ENCODE results near the gene TTC9B. TPM values are rescaled to one million over a fixed set of nuclear protein-coding genes. Genes with fewer than 3 reads are reported as not detected.

TTC9B gene
- total and polyA plus RNA-seq, 2 of the 13 experiments (the other 11 are each of a cell fraction or from before 2014, with no cell fraction given): not detected

DNA sequence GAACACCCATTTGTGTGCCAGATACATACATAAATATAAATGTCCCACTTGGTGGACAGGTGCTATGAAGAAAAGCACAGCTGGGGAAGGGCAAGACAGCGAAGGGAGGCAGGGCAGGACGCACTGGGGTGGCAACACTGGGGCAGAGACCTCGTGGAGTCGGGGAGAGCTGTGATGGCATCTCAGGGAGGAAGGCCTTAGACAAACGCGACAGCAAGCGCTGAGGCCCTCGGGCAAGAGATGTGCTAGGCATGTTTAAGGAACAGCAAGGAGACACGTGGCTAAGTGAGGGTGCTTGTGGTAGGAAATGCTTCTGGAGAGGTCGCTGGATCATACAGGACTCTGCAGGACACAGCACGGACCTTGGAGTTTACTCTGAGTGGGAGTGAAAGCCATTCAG is 31.6 kb upstream of the TTC9B start:
- no peak for FAIRE-seq
- Histone ChIP-seq H3K4me1 (ENCODE audit: insufficient read depth, low read length) (peaks cover 54% of the 10 kb centered on the region), H3K27me3 (ENCODE audit: control insufficient read depth in 1 of 2, insufficient read depth in 2 of 2, low read length in 2 of 2) (no peaks in the 10 kb centered on the region), H2AFZ (ENCODE audit: low read length) (no peak overlapping the region), H3K27ac (ENCODE audit: extremely low read length, insufficient read depth, low read length) (no peak overlapping the region), H3K9ac (ENCODE audit: insufficient read depth, low read depth, low read length) (no peak overlapping the region), H3K4me2 (ENCODE audit: low read depth, low read length) (no peak overlapping the region), H3K79me2 (ENCODE audit: insufficient read depth, low read length) (peaks cover 28% of the 10 kb centered on the region), H4K20me1 (ENCODE audit: insufficient read depth, low read length) (peaks cover 8% of the 10 kb centered on the region; the same call in 1 of the 2 replicates), H3K4me3 (replicated peaks in 1 of 3; ENCODE audit: insufficient read depth in 1 of 3, low read depth in 2 of 3, low read length in 3 of 3) (no peak overlapping the region), H3K36me3 (replicated peaks in 1 of 2; ENCODE audit: control insufficient read depth in 1 of 2, insufficient read depth in 2 of 2, low read length in 2 of 2) (peaks cover 5 to 46% of the 10 kb centered on the region in 2 experiments; a peak in 4 of 5 replicates), H3K9me3 (ENCODE audit: low read length) (no peaks in the 10 kb centered on the region)
- in situ Hi-C loops (cut with HindIII; ENCODE audit: extremely low pct_ligation_motif_present, low pct_unique_long_range_greater_than_20kb) (loop anchor here (5.0 kb wide), 1 partner anchor 33 kb away; no protein-coding TSS in a partner anchor), intact Hi-C loops (cut with micrococcal nuclease; ENCODE audit: unreplicated experiment) (no loop called here)
- 88% methylated on average over 11 of the region's 11 CpGs for WGBS (ENCODE audit: low lambda C conversion rate)
- ChIA-PET POLR2A (no interaction called here), CTCF (ENCODE audit: low intra/inter-chr PET ratio, low total read pairs) (no interaction called here)
- no peak for ATAC-seq
- DNase-seq (ENCODE audit: low spot score): no peak
- no TSS peak for BruUV-seq (replicated peaks)
- TF ChIP-seq STAT6 (CRISPR knock-in tag; IDR thresholded peaks at IDR 0.05; ENCODE audit: borderline replicate concordance) (no peak), MAFF (IDR thresholded peaks at IDR 0.05; ENCODE audit: low read depth, low read length) (no peak), ZNF772 (CRISPR knock-in tag; IDR thresholded peaks at IDR 0.05) (no peak), ZNF629 (CRISPR knock-in tag; conservative IDR thresholded peaks at IDR 0.05) (no peak), ATM (IDR thresholded peaks at IDR 0.05; ENCODE audit: borderline replicate concordance) (no peak), ZNF256 (CRISPR knock-in tag; conservative IDR thresholded peaks at IDR 0.05) (no peak), ZBTB21 (CRISPR knock-in tag; IDR thresholded peaks at IDR 0.05) (no peak), GLMP (CRISPR knock-in tag; IDR thresholded peaks at IDR 0.05; ENCODE audit: borderline replicate concordance) (no peak), SYNCRIP (IDR thresholded peaks at IDR 0.05; ENCODE audit: insufficient read depth, low read depth, low read length) (no peak), HNRNPLL (IDR thresholded peaks at IDR 0.05; ENCODE audit: low read depth, low read length, poor library complexity, severe bottlenecking) (no peak), ARHGAP35 (CRISPR knock-in tag; IDR thresholded peaks at IDR 0.05; ENCODE audit: borderline replicate concordance) (no peak), ZNF235 (CRISPR knock-in tag; IDR thresholded peaks at IDR 0.05; ENCODE audit: borderline replicate concordance) (no peak), SNAPC5 (CRISPR knock-in tag; IDR thresholded peaks at IDR 0.05; ENCODE audit: borderline replicate concordance) (no peak), ETV5 (CRISPR knock-in tag; IDR thresholded peaks at IDR 0.05; ENCODE audit: borderline replicate concordance) (no peak), ZBTB8A (CRISPR knock-in tag; IDR thresholded peaks at IDR 0.05; ENCODE audit: borderline replicate concordance, low read depth) (no peak), ZNF343 (CRISPR knock-in tag; IDR thresholded peaks at IDR 0.05) (no peak), RARA (CRISPR knock-in tag; IDR thresholded peaks at IDR 0.05) (no peak)
- TF ChIP-seq, protein P1, sequence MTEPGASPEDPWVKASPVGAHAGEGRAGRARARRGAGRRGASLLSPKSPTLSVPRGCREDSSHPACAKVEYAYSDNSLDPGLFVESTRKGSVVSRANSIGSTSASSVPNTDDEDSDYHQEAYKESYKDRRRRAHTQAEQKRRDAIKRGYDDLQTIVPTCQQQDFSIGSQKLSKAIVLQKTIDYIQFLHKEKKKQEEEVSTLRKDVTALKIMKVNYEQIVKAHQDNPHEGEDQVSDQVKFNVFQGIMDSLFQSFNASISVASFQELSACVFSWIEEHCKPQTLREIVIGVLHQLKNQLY (CRISPR knock-in tag; IDR thresholded peaks at IDR 0.05): no peak
- TF ChIP-seq, protein P2, sequence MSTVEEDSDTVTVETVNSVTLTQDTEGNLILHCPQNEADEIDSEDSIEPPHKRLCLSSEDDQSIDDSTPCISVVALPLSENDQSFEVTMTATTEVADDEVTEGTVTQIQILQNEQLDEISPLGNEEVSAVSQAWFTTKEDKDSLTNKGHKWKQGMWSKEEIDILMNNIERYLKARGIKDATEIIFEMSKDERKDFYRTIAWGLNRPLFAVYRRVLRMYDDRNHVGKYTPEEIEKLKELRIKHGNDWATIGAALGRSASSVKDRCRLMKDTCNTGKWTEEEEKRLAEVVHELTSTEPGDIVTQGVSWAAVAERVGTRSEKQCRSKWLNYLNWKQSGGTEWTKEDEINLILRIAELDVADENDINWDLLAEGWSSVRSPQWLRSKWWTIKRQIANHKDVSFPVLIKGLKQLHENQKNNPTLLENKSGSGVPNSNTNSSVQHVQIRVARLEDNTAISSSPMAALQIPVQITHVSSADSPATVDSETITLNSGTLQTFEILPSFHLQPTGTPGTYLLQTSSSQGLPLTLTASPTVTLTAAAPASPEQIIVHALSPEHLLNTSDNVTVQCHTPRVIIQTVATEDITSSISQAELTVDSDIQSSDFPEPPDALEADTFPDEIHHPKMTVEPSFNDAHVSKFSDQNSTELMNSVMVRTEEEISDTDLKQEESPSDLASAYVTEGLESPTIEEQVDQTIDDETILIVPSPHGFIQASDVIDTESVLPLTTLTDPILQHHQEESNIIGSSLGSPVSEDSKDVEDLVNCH (CRISPR knock-in tag; IDR thresholded peaks at IDR 0.05): no peak
